Glomerular visceral epithelial cell (primary cell): ENCODE data around the gene MAN1A1.
A peak's percentile ranks its signal among the peaks of the same experiment; 100 is the strongest.

Experiments
- DNase-seq: peaks from one replicate; pipeline ENCODE4 v3.0.0-alpha.2; 2016; ENCODE audit errors: extremely low spot score

Gene MAN1A1

GRCh38 chr6:119325559-119326265 is 23.8 kb downstream of the MAN1A1 start:
- DNase-seq = no peak

- no peak for DNase-seq
Measured at GRCh38 chr6:119324718-119325117, 24.8 kb downstream of the MAN1A1 start.

GRCh38 chr6:119323931-119324330 is 25.6 kb downstream of the MAN1A1 start:
- no peak for DNase-seq

GRCh38 chr6:119323478-119323877 is 26.1 kb downstream of the MAN1A1 start:
- peak; percentile 58 for DNase-seq

- no peak for DNase-seq
Measured at GRCh38 chr6:119322715-119323350, 26.7 kb downstream of the MAN1A1 start.

GRCh38 chr6:119322034-119322433 is 27.5 kb downstream of the MAN1A1 start:
- DNase-seq = no peak

- DNase-seq = no peak
Measured at GRCh38 chr6:119319694-119320093, 29.9 kb downstream of the MAN1A1 start.

- DNase-seq = no peak
Measured at GRCh38 chr6:119318730-119319129, 30.8 kb downstream of the MAN1A1 start.

GRCh38 chr6:119318176-119318575 is 31.4 kb downstream of the MAN1A1 start:
- DNase-seq = no peak

GRCh38 chr6:119317007-119317406 is 32.6 kb downstream of the MAN1A1 start:
- DNase-seq = no peak

GRCh38 chr6:119314885-119315272 is 34.7 kb downstream of the MAN1A1 start:
- DNase-seq = no peak

- DNase-seq = no peak
Measured at GRCh38 chr6:119313937-119314884, 35.4 kb downstream of the MAN1A1 start.

GRCh38 chr6:119312875-119313338 is 36.7 kb downstream of the MAN1A1 start:
- no peak for DNase-seq

GRCh38 chr6:119312441-119312840 is 37.1 kb downstream of the MAN1A1 start:
- DNase-seq = no peak

- DNase-seq = no peak
Measured at GRCh38 chr6:119311514-119312142, 37.9 kb downstream of the MAN1A1 start.

- no peak for DNase-seq
Measured at GRCh38 chr6:119310486-119311036, 39.0 kb downstream of the MAN1A1 start.

- DNase-seq = peak; percentile 32
Measured at GRCh38 chr6:119308991-119309657, 40.4 kb downstream of the MAN1A1 start.

GRCh38 chr6:119308048-119308570 is 41.5 kb downstream of the MAN1A1 start:
- DNase-seq = peak; percentile 43

GRCh38 chr6:119307056-119307455 is 42.5 kb downstream of the MAN1A1 start:
- DNase-seq = no peak

GRCh38 chr6:119306396-119306968 is 43.1 kb downstream of the MAN1A1 start:
- DNase-seq = no peak
